NB4 (cell line): ENCODE results near the gene EPS8.

Source experiments
- DNase-seq: peaks from one replicate; pipeline ENCODE4 v3.0.0; 2010; ENCODE audit warnings: low read depth
- H3K4me3 ChIP-seq: one replicate; pipeline ENCODE4 v1.5.1; 2011; ENCODE audit warnings: mild to moderate bottlenecking, low read depth, low read length, moderate library complexity
- CTCF ChIP-seq: IDR thresholded peaks from one replicate; pipeline ENCODE4 v1.5.1; 2012; ENCODE audit warnings: low read depth, low read length
- MAX ChIP-seq: IDR thresholded peaks from 2 replicates; pipeline ENCODE4 v1.6.1; 2011; ENCODE audit warnings: low read depth, low read length
- MYC ChIP-seq: IDR thresholded peaks from 2 replicates; pipeline ENCODE4 v1.6.1; 2011; ENCODE audit warnings: low read depth, low read length
- POLR2A ChIP-seq: IDR thresholded peaks from 2 replicates; pipeline ENCODE4 v1.6.1; 2011; ENCODE audit warnings: mild to moderate bottlenecking; ENCODE audit not compliant: insufficient read length; ENCODE audit errors: extremely low read depth

EPS8 gene

GRCh38 chr12:15708396-15709076, 80.7 kb downstream of the EPS8 start:
- no peak overlapping the region for H3K4me3 ChIP-seq
- TF ChIP-seq CTCF (no peak), MYC (no peak), POLR2A (no peak), MAX (no peak)
- DNase-seq: no peak

GRCh38 chr12:15707516-15708199, 81.5 kb downstream of the EPS8 start:
- H3K4me3 ChIP-seq: no peak overlapping the region
- TF ChIP-seq CTCF (no peak), MAX (no peak), POLR2A (no peak), MYC (no peak)
- DNase-seq: no peak

GRCh38 chr12:15706010-15706676, 83.0 kb downstream of the EPS8 start:
- TF ChIP-seq CTCF (no peak), MYC (no peak), MAX (no peak), POLR2A (no peak)
- no peak overlapping the region for H3K4me3 ChIP-seq
- DNase-seq: no peak

GRCh38 chr12:15705606-15706005, 83.6 kb downstream of the EPS8 start:
- H3K4me3 ChIP-seq: no peak overlapping the region
- no peak for TF ChIP-seq POLR2A
- TF ChIP-seq MYC: no peak
- no peak for TF ChIP-seq MAX
- no peak for TF ChIP-seq CTCF
- no peak for DNase-seq

GRCh38 chr12:15702276-15702675, 86.9 kb downstream of the EPS8 start:
- no peak for DNase-seq
- no peak overlapping the region for H3K4me3 ChIP-seq
- no peak for TF ChIP-seq POLR2A

- no peak for TF ChIP-seq POLR2A
- no peak for TF ChIP-seq MYC
- no peak for TF ChIP-seq MAX
- no peak for TF ChIP-seq CTCF
Measured at GRCh38 chr12:15701631-15702156, 87.5 kb downstream of the EPS8 start.

More at GRCh38 chr12:15701631-15702156, 87.5 kb downstream of the EPS8 start:
- no peak overlapping the region for H3K4me3 ChIP-seq
- DNase-seq: peak; percentile 22
